AG04450 (cell line): ENCODE measurements around the gene OR4C46. TPM values are rescaled to one million over a fixed set of nuclear protein-coding genes. Genes with fewer than 3 reads are reported as not detected.
"Not testable (repeated sequence)": the region's sequence is repeated elsewhere in the genome, so short reads cannot be mapped to it uniquely, and the experiment has no call there.

Experiments
- CTCF ChIA-PET: fragments of 300-600, 350-600 bp; formaldehyde crosslinking; extraction: SDS; loops from one replicate; lab custom pipeline; 2022; ENCODE audit warnings: antibody characterized with exemption, inconsistent platforms; lab: Charles Lee
- POLR2A ChIA-PET: fragments of 350-600 bp; formaldehyde crosslinking; extraction: SDS; loops from one replicate; lab custom pipeline; 2021; ENCODE audit warnings: antibody characterized with exemption, inconsistent platforms; lab: Yijun Ruan, JAX
- DNase-seq: peaks from one replicate; pipeline ENCODE4 v3.0.0-alpha.2; 2011; ENCODE audit warnings: low read depth, low spot score
- H3K27ac ChIP-seq: one replicate; pipeline ENCODE4 v1.5.1; 2012; ENCODE audit warnings: low read depth, low read length, control low read depth
- H3K27me3 ChIP-seq: one replicate; pipeline ENCODE4 v1.6.0; 2012; ENCODE audit warnings: low read length; ENCODE audit not compliant: control insufficient read depth, insufficient read depth
- H3K4me3 ChIP-seq: 2 replicates; pipeline ENCODE4 v1.5.1; 2011; ENCODE audit warnings: mild to moderate bottlenecking, low read depth, low read length, control low read depth
- H3K9me3 ChIP-seq: 2 replicates; pipeline ENCODE4 v1.5.1; 2012; ENCODE audit warnings: low read length; ENCODE audit not compliant: control insufficient read depth, insufficient read depth
- CTCF ChIP-seq: IDR thresholded peaks from 2 replicates; pipeline ENCODE4 v1.5.1; 2011; ENCODE audit warnings: low read depth, low read length, control low read depth, inconsistent platforms
- polyA minus RNA-seq: library from RNA; depleted of rRNA, polyadenylated mRNA; stranded (reverse); fragments of >200 nt; gene quantifications from 2 replicates; pipeline ENCODE4 v1.2.3, GENCODE V29; 2011; rRNA and poly(A)+ RNA removed
- polyA plus RNA-seq: library from polyadenylated mRNA; depleted of rRNA; stranded (reverse); fragments of >200 nt; gene quantifications from 2 replicates; pipeline ENCODE4 v1.2.3, GENCODE V29; 2011; rRNA removed

OR4C46 gene
- polyA plus RNA-seq (not detected in 2 replicates), polyA minus RNA-seq (not detected in 2 replicates)

- no peak for TF ChIP-seq CTCF
- CTCF ChIA-PET, result no interaction called here
- Histone ChIP-seq H3K27ac (no peak within 1 kb of the TSS), H3K27me3 (no peaks in the 10 kb centered on the region), H3K9me3 (peaks cover 10% of the 10 kb centered on the region), H3K4me3 (no peak within 1 kb of the TSS)
- no peak for DNase-seq
- POLR2A ChIA-PET, result no interaction called here
Measured at GRCh38 chr11:54603898-54604297, at the start of gene OR4C46. Gene OR4C46, minus strand, starts transcription at chr11:54603998. Its CDS starts 0 bp downstream, at chr11:54603998.

- H3K4me3 ChIP-seq, H3K27ac ChIP-seq, H3K27me3 ChIP-seq, POLR2A ChIA-PET, CTCF ChIA-PET, DNase-seq: not testable (repeated sequence)
- H3K9me3 ChIP-seq, result peaks cover 11% of the 10 kb centered on the region
Measured at GRCh38 chr11:54645606-54646005, 41.8 kb upstream of the OR4C46 start.

- CTCF ChIA-PET, H3K27ac ChIP-seq, H3K27me3 ChIP-seq, H3K4me3 ChIP-seq, POLR2A ChIA-PET, DNase-seq: not testable (repeated sequence)
- peaks cover 16% of the 10 kb centered on the region for H3K9me3 ChIP-seq
Measured at GRCh38 chr11:54561439-54561838, 42.4 kb downstream of the OR4C46 start.

- ChIA-PET POLR2A (no interaction called here), CTCF (no interaction called here)
- DNase-seq, result no peak
- Histone ChIP-seq H3K4me3 (no peak overlapping the region), H3K27me3 (no peaks in the 10 kb centered on the region), H3K9me3 (peaks cover 9% of the 10 kb centered on the region; the same call in 1 of the 2 replicates), H3K27ac (no peak overlapping the region)
- no peak for TF ChIP-seq CTCF
Measured at GRCh38 chr11:54558919-54559318, 44.9 kb downstream of the OR4C46 start.

GRCh38 chr11:54558407-54558806 is 45.4 kb downstream of the OR4C46 start:
- TF ChIP-seq CTCF, result no peak
- ChIA-PET CTCF (no interaction called here), POLR2A (no interaction called here)
- Histone ChIP-seq H3K27ac (no peak overlapping the region), H3K9me3 (peaks cover 9% of the 10 kb centered on the region; the same call in 1 of the 2 replicates), H3K4me3 (no peak overlapping the region), H3K27me3 (no peaks in the 10 kb centered on the region)
- no peak for DNase-seq

Other genes starting within 250 kb of the OR4C46 start
- not detected in 2 replicates for gene OR4A5, start 102.8 kb upstream of the OR4C46 start, polyA plus RNA-seq